ENCODE results near the gene SLC6A17. TPM values are rescaled to one million over a fixed set of nuclear protein-coding genes. Genes with fewer than 3 reads are reported as not detected.

Gene SLC6A17
- total RNA-seq, 2 experiments from 2014 or later: not detected

DNA sequence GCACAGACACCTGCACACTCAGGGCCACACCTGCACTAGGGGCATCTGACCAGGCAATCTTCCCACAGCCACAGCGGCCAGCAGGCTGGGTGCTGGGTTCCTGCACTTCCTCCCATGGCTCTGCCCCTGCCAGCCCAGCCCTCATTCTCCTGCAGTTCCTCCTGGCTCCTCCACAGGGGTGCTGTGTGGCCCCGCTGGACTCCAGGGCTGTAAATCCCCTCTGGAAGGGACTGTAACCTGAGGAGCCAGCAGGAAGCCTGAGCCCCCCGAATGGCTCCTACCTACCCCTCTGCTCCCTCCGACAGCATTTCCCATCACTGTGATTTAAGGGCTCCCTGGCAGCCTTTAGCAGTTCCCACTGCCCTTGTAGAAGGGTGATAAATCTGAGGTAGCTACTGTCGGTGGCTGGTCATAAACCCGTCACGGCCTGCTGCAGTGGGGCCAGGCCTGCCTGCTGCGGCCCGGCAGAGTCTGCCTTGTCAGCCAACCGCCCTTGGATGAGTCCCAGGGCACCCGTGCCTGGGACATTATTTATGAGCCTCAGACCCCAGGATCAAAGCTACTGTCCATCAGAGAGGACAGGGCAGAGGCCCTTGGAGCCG, 29.2 kb upstream of the SLC6A17 start:
- H3K27ac ChIP-seq (ENCODE audit: low read depth in 1 of 2, low read length in 2 of 2): no peak overlapping the region
- Mint-ChIP-seq H3K4me1 (ENCODE audit: low read depth) (peaks cover 4% of the 10 kb centered on the region), H3K27ac (no peak overlapping the region), H3K4me3 (no peak overlapping the region), H3K27me3 (peaks cover 22% of the 10 kb centered on the region), H3K36me3 (ENCODE audit: low read depth) (no peaks in the 10 kb centered on the region), H3K9me3 (peaks cover 6% of the 10 kb centered on the region)
- DNase-seq (no peak), ATAC-seq (ENCODE audit: poor library complexity) (no peak)
- TF ChIP-seq, protein P1, sequence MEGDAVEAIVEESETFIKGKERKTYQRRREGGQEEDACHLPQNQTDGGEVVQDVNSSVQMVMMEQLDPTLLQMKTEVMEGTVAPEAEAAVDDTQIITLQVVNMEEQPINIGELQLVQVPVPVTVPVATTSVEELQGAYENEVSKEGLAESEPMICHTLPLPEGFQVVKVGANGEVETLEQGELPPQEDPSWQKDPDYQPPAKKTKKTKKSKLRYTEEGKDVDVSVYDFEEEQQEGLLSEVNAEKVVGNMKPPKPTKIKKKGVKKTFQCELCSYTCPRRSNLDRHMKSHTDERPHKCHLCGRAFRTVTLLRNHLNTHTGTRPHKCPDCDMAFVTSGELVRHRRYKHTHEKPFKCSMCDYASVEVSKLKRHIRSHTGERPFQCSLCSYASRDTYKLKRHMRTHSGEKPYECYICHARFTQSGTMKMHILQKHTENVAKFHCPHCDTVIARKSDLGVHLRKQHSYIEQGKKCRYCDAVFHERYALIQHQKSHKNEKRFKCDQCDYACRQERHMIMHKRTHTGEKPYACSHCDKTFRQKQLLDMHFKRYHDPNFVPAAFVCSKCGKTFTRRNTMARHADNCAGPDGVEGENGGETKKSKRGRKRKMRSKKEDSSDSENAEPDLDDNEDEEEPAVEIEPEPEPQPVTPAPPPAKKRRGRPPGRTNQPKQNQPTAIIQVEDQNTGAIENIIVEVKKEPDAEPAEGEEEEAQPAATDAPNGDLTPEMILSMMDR (IDR thresholded peaks at IDR 0.05): no peak
- H3K27me3 ChIP-seq (ENCODE audit: control insufficient read depth in 1 of 2, insufficient read depth in 2 of 2, low read length in 2 of 2): peaks cover 13 to 16% of the 10 kb centered on the region in 2 experiments
- H3K36me3 ChIP-seq (ENCODE audit: insufficient read depth, low read length): no peaks in the 10 kb centered on the region
- intact Hi-C loops (cut with DNase I, micrococcal nuclease): no loop called here
- H3K4me1 ChIP-seq (ENCODE audit: insufficient read depth, low read length): no peaks in the 10 kb centered on the region
- POLR2A ChIA-PET: no interaction called here
- CTCF ChIA-PET: no interaction called here
- peaks cover 0 to 5% of the 10 kb centered on the region in 2 experiments for H3K9me3 ChIP-seq (ENCODE audit: control insufficient read depth in 1 of 2, insufficient read depth in 1 of 2, low read length in 2 of 2)
- no peak overlapping the region for H3K4me3 ChIP-seq (ENCODE audit: low read length)

DNA sequence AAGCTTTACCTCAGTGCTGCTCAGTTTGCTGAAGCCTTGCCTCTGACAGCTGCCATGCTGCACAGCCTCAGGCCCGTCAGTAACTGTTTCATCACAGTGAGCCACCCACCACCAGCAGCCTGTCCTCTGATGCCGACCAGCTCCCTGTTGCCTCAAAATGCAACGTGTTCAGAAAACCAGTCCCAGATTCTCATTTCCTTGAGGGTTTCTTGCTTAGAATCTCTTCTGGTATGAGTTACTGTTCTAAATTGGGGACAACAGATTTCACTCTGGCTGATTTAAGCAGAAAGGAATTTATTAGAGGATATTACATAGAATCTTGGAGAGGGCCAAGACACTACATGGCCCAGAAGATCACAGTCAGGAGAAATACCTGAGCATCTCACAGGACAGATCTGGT, 27.1 kb upstream of the SLC6A17 start:
- CTCF ChIA-PET: no interaction called here
- Histone ChIP-seq H3K36me3 (ENCODE audit: insufficient read depth, low read length) (no peaks in the 10 kb centered on the region), H3K4me1 (ENCODE audit: insufficient read depth, low read length) (no peaks in the 10 kb centered on the region), H3K9me3 (ENCODE audit: control insufficient read depth in 1 of 2, insufficient read depth in 1 of 2, low read length in 2 of 2) (peaks cover 0 to 13% of the 10 kb centered on the region in 2 experiments), H3K4me3 (ENCODE audit: low read length) (no peak overlapping the region), H3K27me3 (ENCODE audit: control insufficient read depth in 1 of 2, insufficient read depth in 2 of 2, low read length in 2 of 2) (peaks cover 16 to 20% of the 10 kb centered on the region in 2 experiments), H3K27ac (ENCODE audit: low read depth in 1 of 2, low read length in 2 of 2) (no peak overlapping the region)
- H3K36me3 Mint-ChIP-seq (ENCODE audit: low read depth): no peaks in the 10 kb centered on the region
- peaks cover 6% of the 10 kb centered on the region for H3K9me3 Mint-ChIP-seq
- peaks cover 4% of the 10 kb centered on the region for H3K4me1 Mint-ChIP-seq (ENCODE audit: low read depth)
- no peak for DNase-seq
- POLR2A ChIA-PET: no interaction called here
- no peak overlapping the region for H3K27ac Mint-ChIP-seq
- H3K27me3 Mint-ChIP-seq: peaks cover 38% of the 10 kb centered on the region
- intact Hi-C loops (cut with DNase I, micrococcal nuclease): no loop called here
- no peak for ATAC-seq (ENCODE audit: poor library complexity)
- H3K4me3 Mint-ChIP-seq: no peak overlapping the region
- TF ChIP-seq, protein P1 (IDR thresholded peaks at IDR 0.05): no peak

- intact Hi-C loops (cut with DNase I, micrococcal nuclease): no loop called here
- H3K4me1 Mint-ChIP-seq (ENCODE audit: low read depth): peaks cover under 1% of the 10 kb centered on the region
- H3K27me3 Mint-ChIP-seq: peaks cover 58% of the 10 kb centered on the region
- Histone ChIP-seq H3K27me3 (ENCODE audit: control insufficient read depth in 1 of 2, insufficient read depth in 2 of 2, low read length in 2 of 2) (peaks cover 30 to 36% of the 10 kb centered on the region in 2 experiments), H3K4me3 (ENCODE audit: low read length) (no peak overlapping the region), H3K36me3 (ENCODE audit: insufficient read depth, low read length) (no peaks in the 10 kb centered on the region), H3K4me1 (ENCODE audit: insufficient read depth, low read length) (peaks cover 7% of the 10 kb centered on the region), H3K27ac (ENCODE audit: low read depth in 1 of 2, low read length in 2 of 2) (no peak overlapping the region), H3K9me3 (ENCODE audit: control insufficient read depth in 1 of 2, insufficient read depth in 1 of 2, low read length in 2 of 2) (peaks cover 0 to 19% of the 10 kb centered on the region in 2 experiments)
- peaks cover 3% of the 10 kb centered on the region for H3K9me3 Mint-ChIP-seq
- ChIA-PET CTCF (no interaction called here), POLR2A (no interaction called here)
- H3K27ac Mint-ChIP-seq: no peak overlapping the region
- H3K4me3 Mint-ChIP-seq: no peak overlapping the region
- TF ChIP-seq, protein P1 (IDR thresholded peaks at IDR 0.05): no peak
- ATAC-seq (ENCODE audit: poor library complexity) (no peak), DNase-seq (no peak)
- no peaks in the 10 kb centered on the region for H3K36me3 Mint-ChIP-seq (ENCODE audit: low read depth)
Measured at GRCh38 chr1:110125810-110126209, 24.5 kb upstream of the SLC6A17 start.
